GM12878 (cell line): ENCODE measurements around the gene SAP130. TPM values are rescaled to one million over a fixed set of nuclear protein-coding genes. Genes with fewer than 3 reads are reported as not detected.

Experiments
- ATAC-seq: fragments of 200-7000 bp; cut with Tn5 transposase; 3 replicates; pipeline ENCODE4 v1.9.1; 2020; ENCODE audit warnings: mild to moderate bottlenecking, moderate library complexity
- BruUV-seq: library from RNA; stranded (reverse); fragments of 400-500 nt; replicated peaks from 2 replicates; lab custom pipeline; 2021; lab: Mats Ljungman, UMichigan
- CTCF ChIA-PET: fragments of 300-600 bp; sonication (Branson Sonifier 250); formaldehyde crosslinking; extraction: SDS; loops from one replicate; lab custom pipeline; 2021; ENCODE audit warnings: inconsistent platforms; lab: Yijun Ruan, JAX
- POLR2A ChIA-PET: fragments of 350-600 bp; formaldehyde crosslinking; extraction: SDS; loops from one replicate; lab custom pipeline; 2021; ENCODE audit warnings: inconsistent platforms; lab: Charles Lee
- RAD21 ChIA-PET: fragments of 300-600 bp; sonication (Branson Sonifier 250); formaldehyde crosslinking; loops from one replicate; lab custom pipeline; 2023; ENCODE audit warnings: antibody characterized with exemption; ENCODE audit not compliant: unreplicated experiment; lab: Charles Lee
- SMC1A ChIA-PET: fragments of 300-600 bp; sonication (Branson Sonifier 250); formaldehyde crosslinking; loops from one replicate; lab custom pipeline; 2023; ENCODE audit not compliant: unreplicated experiment, uncharacterized antibody; lab: Charles Lee
- DNase-seq: peaks from one replicate; pipeline ENCODE4 v3.0.0-alpha.2; 2011; ENCODE audit warnings: low read depth, low spot score
- FAIRE-seq: peaks from 3 replicates; lab custom pipeline; 2011; peaks lifted over from hg19 to GRCh38; lab: Jason Lieb, UNC
- H2AFZ ChIP-seq: 2 replicates; pipeline ENCODE4 v1.6.0; 2011; ENCODE audit warnings: low read depth, low read length, control low read depth; ENCODE audit not compliant: control insufficient read depth
- H3K27ac ChIP-seq: 2 replicates; pipeline ENCODE4 v1.5.1; 2011; ENCODE audit warnings: control low read depth; ENCODE audit not compliant: control insufficient read depth, insufficient read depth
- H3K27me3 ChIP-seq, 2 experiments: replicated peaks in 1 of 2; 2 replicates each; pipeline versions ENCODE4 v1.6.0 to v1.6.1; 2011; ENCODE audit warnings: low read length in 1 of 2; ENCODE audit not compliant: control insufficient read depth in 2 of 2, insufficient read depth in 2 of 2
- H3K36me3 ChIP-seq, 2 experiments: 2 replicates each; pipeline ENCODE4 v1.5.1; 2011; ENCODE audit warnings: low read length in 1 of 2; ENCODE audit not compliant: control insufficient read depth in 2 of 2, insufficient read depth in 2 of 2
- H3K4me1 ChIP-seq: 2 replicates; pipeline ENCODE4 v1.6.1; 2011; ENCODE audit warnings: mild to moderate bottlenecking, low read length, moderate library complexity, mixed read lengths; ENCODE audit not compliant: control insufficient read depth, insufficient read depth
- H3K4me2 ChIP-seq: 2 replicates; pipeline ENCODE4 v1.6.0; 2011; ENCODE audit warnings: control low read depth; ENCODE audit not compliant: control insufficient read depth, insufficient read depth
- H3K4me3 ChIP-seq: fragments of 200-600 bp; sonication (generic); 2 replicates; pipeline ENCODE4 v1.5.1; 2016
- H3K79me2 ChIP-seq: 2 replicates; pipeline ENCODE4 v1.6.0; 2011; ENCODE audit warnings: low read length; ENCODE audit not compliant: control insufficient read depth, insufficient read depth
- H3K9ac ChIP-seq: 2 replicates; pipeline ENCODE4 v1.8.0; 2011; ENCODE audit warnings: low read length, control low read depth, mixed read lengths; ENCODE audit not compliant: control insufficient read depth, insufficient read depth
- H3K9me3 ChIP-seq: replicated peaks from 3 replicates; pipeline ENCODE4 v1.5.1; 2011; ENCODE audit warnings: mild to moderate bottlenecking, low read length; ENCODE audit not compliant: control insufficient read depth, insufficient read depth
- H4K20me1 ChIP-seq: 2 replicates; pipeline ENCODE4 v1.6.0; 2011; ENCODE audit not compliant: control insufficient read depth, insufficient read depth
- CHD1 ChIP-seq: IDR thresholded peaks from 2 replicates; pipeline ENCODE4 v1.6.1; 2012; ENCODE audit warnings: low read depth, low read length, improper control_type of control experiment
- EZH2 ChIP-seq: IDR thresholded peaks from 2 replicates; pipeline ENCODE4 v1.6.1; 2012; ENCODE audit warnings: low read depth, mild to moderate bottlenecking, control low read depth, inconsistent platforms, low read length, borderline replicate concordance; ENCODE audit not compliant: control insufficient read depth
- HDAC6 ChIP-seq: fragments of 200-600 bp; sonication (generic); IDR thresholded peaks from one replicate; pipeline ENCODE4 v1.8.0; 2017; ENCODE audit warnings: antibody characterized with exemption; ENCODE audit not compliant: unreplicated experiment
- MLLT1 ChIP-seq: fragments of 450-650 bp; IDR thresholded peaks from 2 replicates; pipeline ENCODE4 v1.6.1; 2016; ENCODE audit warnings: mild to moderate bottlenecking
- NKRF ChIP-seq: fragments of 450-650 bp; conservative IDR thresholded peaks from 2 replicates; pipeline ENCODE4 v1.6.1; 2017; ENCODE audit warnings: mild to moderate bottlenecking, moderate library complexity
- PAX8 ChIP-seq: fragments of 450-650 bp; IDR thresholded peaks from 2 replicates; pipeline ENCODE4 v1.6.1; 2017; ENCODE audit warnings: mild to moderate bottlenecking, moderate library complexity
- PML ChIP-seq: IDR thresholded peaks from 2 replicates; pipeline ENCODE4 v1.6.1; 2012; ENCODE audit warnings: low read length, inconsistent platforms
- RELA ChIP-seq: fragments of 450-650 bp; IDR thresholded peaks from 2 replicates; pipeline ENCODE4 v1.8.0; 2014; ENCODE audit warnings: borderline replicate concordance; ENCODE audit not compliant: partially characterized antibody
- REST ChIP-seq: IDR thresholded peaks from 2 replicates; pipeline ENCODE4 v1.6.1; 2012; ENCODE audit warnings: mild to moderate bottlenecking, low read depth, low read length
- SRF ChIP-seq, 2 experiments: IDR thresholded peaks; 2 replicates each; pipeline ENCODE4 v1.6.1; 2011; ENCODE audit warnings: low read depth in 2 of 2, low read length in 2 of 2, mild to moderate bottlenecking in 1 of 2, moderate library complexity in 1 of 2
- ZNF687 ChIP-seq: fragments of 450-650 bp; IDR thresholded peaks from 2 replicates; pipeline ENCODE4 v1.6.1; 2017; ENCODE audit warnings: mild to moderate bottlenecking, moderate library complexity
- WGBS: methylation state at CpG from one replicate; pipeline ENCODE4 v1.1.6; 2016; ENCODE audit warnings: low lambda C conversion rate; ENCODE audit not compliant: insufficient replicate concordance, insufficient coverage; ENCODE audit errors: missing lambda C conversion rate; 5-methylcytosine and 5-hydroxymethylcytosine counted together
- in situ Hi-C: fragments of 300-500 bp; cut with MboI; formaldehyde crosslinking; loops from 9 replicates; pipeline ENCODE4 v1.14.3; 2018; ENCODE audit warnings: mixed read lengths
- intact Hi-C: fragments of 100-400 bp; cut with micrococcal nuclease; formaldehyde crosslinking; loops from one replicate; pipeline ENCODE4 v1.14.2; 2022; ENCODE audit not compliant: unreplicated experiment
- polyA plus RNA-seq, 11 experiments: library from polyadenylated mRNA; depleted of rRNA in 4 of 11; unstranded in 6 of 11; stranded (reverse) in 5 of 11; fragments of >200 nt; fragmentation: Nextera tagmentation in 4 of 11; fragmentation: Illumina TruSeq in 1 of 11; extraction: Ambion mirVana in 4 of 11; extraction: Trizol in 1 of 11; gene quantifications; 1 replicate in 1 of 11; 2 replicates in 10 of 11; pipeline versions ENCODE4 v1.2.1 to v1.2.3, GENCODE V29; 2011 to 2016; ENCODE audit warnings: inconsistent platforms in 2 of 11, missing spikeins in 2 of 11, low read depth in 1 of 11
- total RNA-seq, 4 experiments: library from RNA; depleted of rRNA in 3 of 4; stranded (reverse); fragments of >200 nt in 3 of 4; fragmentation: Illumina TruSeq in 1 of 4; extraction: Trizol in 1 of 4; gene quantifications; 2 replicates each; pipeline versions ENCODE4 v1.2.1 to v1.2.3, GENCODE V29; 2013 to 2021
- TF ChIP-seq, protein P1 (sequence below): IDR thresholded peaks from 2 replicates; pipeline ENCODE4 v1.6.1; 2012; ENCODE audit warnings: low read depth, low read length, improper control_type of control experiment

Gene SAP130
- total and polyA plus RNA-seq, 10 of the 15 experiments (the other 5 are each of a cell fraction or from before 2014, with no cell fraction given): 5.0 to 26.2 (median 9.9) TPM

GRCh38 chr2:127951026-127951425 lies 76.8 kb downstream of the SAP130 start:
- no peak overlapping the region for H3K4me2 ChIP-seq
- RAD21 ChIA-PET: no interaction called here
- POLR2A ChIA-PET: no interaction called here
- no peaks in the 10 kb centered on the region for H4K20me1 ChIP-seq
- no peak overlapping the region for H3K27ac ChIP-seq
- no peak for ATAC-seq
- DNase-seq: no peak
- intact Hi-C loops (no loop called here), in situ Hi-C loops (no loop called here)
- 96% methylated on average over 4 of the region's 4 CpGs for WGBS
- no TSS peak for BruUV-seq
- H3K4me3 ChIP-seq: no peak overlapping the region
- H3K9ac ChIP-seq: no peak overlapping the region
- no peak overlapping the region for H2AFZ ChIP-seq
- no peaks in the 10 kb centered on the region for H3K27me3 ChIP-seq
- H3K9me3 ChIP-seq: no peaks in the 10 kb centered on the region
- H3K79me2 ChIP-seq: no peaks in the 10 kb centered on the region
- FAIRE-seq: no peak
- CTCF ChIA-PET: no interaction called here
- peaks cover 8 to 23% of the 10 kb centered on the region in 2 experiments for H3K36me3 ChIP-seq
- 0 out of 2 replicates have a peak, but pooled peaks cover 4% of the 10 kb centered on the region for H3K4me1 ChIP-seq
- SMC1A ChIA-PET: no interaction called here
- TF ChIP-seq RELA (no peak), SRF (IDR thresholded peaks at IDR 0.05; ENCODE audit: low read depth in 2 of 2, low read length in 2 of 2) (no peak), PAX8 (no peak), PML (no peak), ZNF687 (no peak), HDAC6 (no peak), MLLT1 (no peak), NKRF (no peak), REST (no peak), EZH2 (no peak), CHD1 (no peak)
- TF ChIP-seq, protein P1, sequence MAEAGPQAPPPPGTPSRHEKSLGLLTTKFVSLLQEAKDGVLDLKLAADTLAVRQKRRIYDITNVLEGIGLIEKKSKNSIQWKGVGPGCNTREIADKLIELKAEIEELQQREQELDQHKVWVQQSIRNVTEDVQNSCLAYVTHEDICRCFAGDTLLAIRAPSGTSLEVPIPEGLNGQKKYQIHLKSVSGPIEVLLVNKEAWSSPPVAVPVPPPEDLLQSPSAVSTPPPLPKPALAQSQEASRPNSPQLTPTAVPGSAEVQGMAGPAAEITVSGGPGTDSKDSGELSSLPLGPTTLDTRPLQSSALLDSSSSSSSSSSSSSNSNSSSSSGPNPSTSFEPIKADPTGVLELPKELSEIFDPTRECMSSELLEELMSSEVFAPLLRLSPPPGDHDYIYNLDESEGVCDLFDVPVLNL: no peak
